ENCODE measurements around the gene DHRS2. TPM values are rescaled to one million over a fixed set of nuclear protein-coding genes. Genes with fewer than 3 reads are reported as not detected.

DHRS2 gene
- polyA plus RNA-seq, 1 donor (not counting 4 experiments of a cell fraction or from before 2014, with no cell fraction given), result 0.14 TPM

DNA sequence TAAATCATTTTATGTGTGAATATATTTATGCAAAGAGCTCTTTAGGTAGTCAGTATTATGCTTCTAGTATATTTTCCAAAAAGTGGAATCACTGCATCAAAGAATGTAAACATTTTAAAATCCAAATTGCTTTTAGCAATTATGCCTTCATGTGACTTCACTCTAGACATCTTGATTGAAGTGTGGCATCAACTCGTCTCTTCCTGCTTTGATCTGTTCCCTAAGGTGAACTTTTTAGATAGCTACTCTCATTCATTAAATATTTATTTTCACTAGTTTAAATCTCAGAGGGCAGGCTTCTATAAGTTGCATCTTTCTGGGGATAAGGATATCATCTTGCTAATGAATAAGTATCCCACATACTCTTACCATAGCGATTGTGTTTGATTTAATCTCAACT, 39.2 kb downstream of the DHRS2 start:
- DNase-seq (ENCODE audit: low read depth, low spot score) (no peak), FAIRE-seq (no peak)
- TF ChIP-seq EZH2 (IDR thresholded peaks at IDR 0.05; ENCODE audit: low read length) (no peak), CTCF (optimal IDR thresholded peaks at IDR 0.05 in 1 of 3, IDR thresholded peaks at IDR 0.05 in 1 of 3, conservative IDR thresholded peaks at IDR 0.05 in 1 of 3; ENCODE audit: extremely low read depth in 1 of 3, insufficient read depth in 2 of 3, low read length in 3 of 3) (no peak)
- Histone ChIP-seq H3K9me3 (ENCODE audit: control insufficient read depth, low read depth, low read length) (no peaks in the 10 kb centered on the region), H3K9me1 (ENCODE audit: control insufficient read depth, extremely low read depth, insufficient read depth, low read length) (no peaks in the 10 kb centered on the region), H3K9ac (ENCODE audit: control insufficient read depth, extremely low read depth, insufficient read depth, low read length) (no peak overlapping the region), H4K20me1 (ENCODE audit: control insufficient read depth, extremely low read depth, insufficient read depth, low read length) (no peaks in the 10 kb centered on the region), H3K4me2 (ENCODE audit: control insufficient read depth, extremely low read depth, insufficient read depth, low read depth, low read length) (no peak overlapping the region), H3K27me3 (ENCODE audit: control insufficient read depth, extremely low read depth, insufficient read depth, low read length) (no peaks in the 10 kb centered on the region), H3K36me3 (ENCODE audit: control insufficient read depth in 2 of 2, extremely low read depth in 1 of 2, insufficient read depth in 2 of 2, low read length in 2 of 2) (no peaks in the 10 kb centered on the region), H3K79me2 (ENCODE audit: control insufficient read depth, insufficient read depth, low read length) (no peaks in the 10 kb centered on the region), H3K4me3 (ENCODE audit: control insufficient read depth in 2 of 3, extremely low read depth in 1 of 3, insufficient read depth in 2 of 3, low read depth in 1 of 3, low read length in 3 of 3) (no peak overlapping the region), H3K4me1 (ENCODE audit: control insufficient read depth, extremely low read depth, insufficient read depth, low read length) (no peaks in the 10 kb centered on the region), H2AFZ (ENCODE audit: control insufficient read depth, low read length) (no peak overlapping the region), H3K27ac (ENCODE audit: control insufficient read depth, insufficient read depth, low read length) (no peak overlapping the region)
- dilution Hi-C loops (cut with MboI; ENCODE audit: extremely low pct_ligation_motif_present, low sequenced_read_pairs), result no loop called here

GRCh38 chr14:23675906-23676305, 39.7 kb downstream of the DHRS2 start:
- H2AFZ ChIP-seq (ENCODE audit: control insufficient read depth, low read length), result no peak overlapping the region

More at GRCh38 chr14:23675906-23676305, 39.7 kb downstream of the DHRS2 start:
- TF ChIP-seq CTCF (optimal IDR thresholded peaks at IDR 0.05 in 1 of 3, IDR thresholded peaks at IDR 0.05 in 1 of 3, conservative IDR thresholded peaks at IDR 0.05 in 1 of 3; ENCODE audit: extremely low read depth in 1 of 3, insufficient read depth in 2 of 3, low read length in 3 of 3) (no peak), EZH2 (IDR thresholded peaks at IDR 0.05; ENCODE audit: low read length) (no peak)
- Histone ChIP-seq H3K9ac (ENCODE audit: control insufficient read depth, extremely low read depth, insufficient read depth, low read length) (no peak overlapping the region), H3K4me1 (ENCODE audit: control insufficient read depth, extremely low read depth, insufficient read depth, low read length) (no peaks in the 10 kb centered on the region), H3K27me3 (ENCODE audit: control insufficient read depth, extremely low read depth, insufficient read depth, low read length) (no peaks in the 10 kb centered on the region), H3K9me3 (ENCODE audit: control insufficient read depth, low read depth, low read length) (no peaks in the 10 kb centered on the region), H3K9me1 (ENCODE audit: control insufficient read depth, extremely low read depth, insufficient read depth, low read length) (no peaks in the 10 kb centered on the region), H3K79me2 (ENCODE audit: control insufficient read depth, insufficient read depth, low read length) (no peaks in the 10 kb centered on the region), H3K36me3 (ENCODE audit: control insufficient read depth in 2 of 2, extremely low read depth in 1 of 2, insufficient read depth in 2 of 2, low read length in 2 of 2) (no peaks in the 10 kb centered on the region), H3K27ac (ENCODE audit: control insufficient read depth, insufficient read depth, low read length) (no peak overlapping the region), H4K20me1 (ENCODE audit: control insufficient read depth, extremely low read depth, insufficient read depth, low read length) (no peaks in the 10 kb centered on the region), H3K4me3 (ENCODE audit: control insufficient read depth in 2 of 3, extremely low read depth in 1 of 3, insufficient read depth in 2 of 3, low read depth in 1 of 3, low read length in 3 of 3) (no peak overlapping the region), H3K4me2 (ENCODE audit: control insufficient read depth, extremely low read depth, insufficient read depth, low read depth, low read length) (no peak overlapping the region)
- FAIRE-seq (no peak), DNase-seq (ENCODE audit: low read depth, low spot score) (no peak)
- dilution Hi-C loops (cut with MboI; ENCODE audit: extremely low pct_ligation_motif_present, low sequenced_read_pairs), result no loop called here

All from keratinocyte (primary cell).